ENCODE measurements around the gene CEP72.

DNA sequence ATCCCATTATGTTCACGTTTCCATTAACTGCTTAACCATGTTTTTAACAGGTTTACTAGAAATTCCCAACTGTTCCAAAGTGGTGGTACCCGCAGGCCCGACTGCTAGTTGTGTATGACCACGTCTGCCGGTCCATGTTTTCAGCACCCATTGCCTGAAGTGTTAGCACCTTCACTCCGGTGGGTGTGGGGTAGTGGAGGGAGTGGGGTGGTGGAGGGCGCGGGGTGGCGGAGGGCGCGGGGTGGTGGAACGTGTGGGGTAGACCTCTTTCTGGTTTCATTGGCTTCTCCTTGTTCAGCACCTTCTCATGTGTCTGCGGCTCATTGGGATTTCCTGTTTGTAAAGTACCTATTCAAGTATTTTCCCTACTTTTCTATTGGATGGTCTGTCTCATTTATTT lies 43.3 kb downstream of the CEP72 start:
- TF ChIP-seq, protein P1, sequence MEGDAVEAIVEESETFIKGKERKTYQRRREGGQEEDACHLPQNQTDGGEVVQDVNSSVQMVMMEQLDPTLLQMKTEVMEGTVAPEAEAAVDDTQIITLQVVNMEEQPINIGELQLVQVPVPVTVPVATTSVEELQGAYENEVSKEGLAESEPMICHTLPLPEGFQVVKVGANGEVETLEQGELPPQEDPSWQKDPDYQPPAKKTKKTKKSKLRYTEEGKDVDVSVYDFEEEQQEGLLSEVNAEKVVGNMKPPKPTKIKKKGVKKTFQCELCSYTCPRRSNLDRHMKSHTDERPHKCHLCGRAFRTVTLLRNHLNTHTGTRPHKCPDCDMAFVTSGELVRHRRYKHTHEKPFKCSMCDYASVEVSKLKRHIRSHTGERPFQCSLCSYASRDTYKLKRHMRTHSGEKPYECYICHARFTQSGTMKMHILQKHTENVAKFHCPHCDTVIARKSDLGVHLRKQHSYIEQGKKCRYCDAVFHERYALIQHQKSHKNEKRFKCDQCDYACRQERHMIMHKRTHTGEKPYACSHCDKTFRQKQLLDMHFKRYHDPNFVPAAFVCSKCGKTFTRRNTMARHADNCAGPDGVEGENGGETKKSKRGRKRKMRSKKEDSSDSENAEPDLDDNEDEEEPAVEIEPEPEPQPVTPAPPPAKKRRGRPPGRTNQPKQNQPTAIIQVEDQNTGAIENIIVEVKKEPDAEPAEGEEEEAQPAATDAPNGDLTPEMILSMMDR (IDR thresholded peaks at IDR 0.05): no peak
- TF ChIP-seq POLR2A (IDR thresholded peaks at IDR 0.05): no peak
